Activated gamma-delta T cell treated with anti-CD3 and anti-CD28 coated beads, Interleukin-2, amount 50 U/mL, for 16 hours (primary cell): Measurements from ENCODE around the gene BDKRB1.

ENCODE experiments used
- DNase-seq: peaks from one replicate; pipeline ENCODE4 v3.0.0-alpha.2; 2020; ENCODE audit warnings: low read depth

BDKRB1 gene

GRCh38 chr14:96281486-96281885, 25.5 kb downstream of the BDKRB1 start:
- DNase-seq = no peak

- DNase-seq = no peak
These were observed 28.0 kb downstream of the BDKRB1 start for GRCh38 chr14:96284008-96284407.

DNA sequence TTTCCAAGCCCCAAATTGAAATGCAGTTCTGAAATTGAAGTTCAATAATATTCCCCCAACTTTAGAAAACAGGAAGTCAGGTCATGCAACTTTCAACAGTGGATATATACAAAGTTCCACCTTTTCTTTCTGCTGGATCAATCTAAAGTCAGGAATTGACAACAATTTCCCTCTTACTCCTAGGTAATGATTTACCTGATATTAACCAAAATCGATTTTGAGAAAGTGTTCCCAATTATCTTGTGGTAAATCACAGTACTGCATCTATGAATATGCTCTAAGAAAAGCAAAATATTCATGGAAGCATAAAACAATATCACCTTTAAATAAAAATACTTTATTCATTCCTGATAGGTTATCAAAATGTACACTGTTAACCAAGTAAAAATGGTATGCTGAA, 28.4 kb downstream of the BDKRB1 start:
- no peak for DNase-seq

- DNase-seq = no peak
These were observed 29.7 kb downstream of the BDKRB1 start for GRCh38 chr14:96285667-96286066.

- DNase-seq = no peak
These were observed 30.2 kb downstream of the BDKRB1 start for GRCh38 chr14:96286251-96286650.

DNA sequence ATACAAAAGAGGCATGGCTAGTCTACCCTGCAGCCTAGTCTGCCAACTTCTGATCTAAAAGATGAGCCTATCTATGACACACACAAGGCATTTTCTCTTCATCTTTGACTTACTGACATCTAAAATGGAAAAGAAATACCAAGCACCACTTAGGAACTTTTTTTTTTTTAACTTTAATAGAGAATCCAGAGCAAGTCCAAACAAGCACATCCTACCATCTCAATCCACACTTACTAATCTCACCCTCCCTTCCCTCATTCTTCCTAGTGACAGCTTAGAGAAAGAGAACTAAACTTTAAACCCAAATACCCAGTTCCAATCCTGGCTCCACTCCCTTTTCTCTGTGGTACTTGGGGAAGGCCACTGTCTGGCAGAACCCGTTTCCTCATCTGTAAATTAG, 31.8 kb downstream of the BDKRB1 start:
- DNase-seq = no peak

DNA sequence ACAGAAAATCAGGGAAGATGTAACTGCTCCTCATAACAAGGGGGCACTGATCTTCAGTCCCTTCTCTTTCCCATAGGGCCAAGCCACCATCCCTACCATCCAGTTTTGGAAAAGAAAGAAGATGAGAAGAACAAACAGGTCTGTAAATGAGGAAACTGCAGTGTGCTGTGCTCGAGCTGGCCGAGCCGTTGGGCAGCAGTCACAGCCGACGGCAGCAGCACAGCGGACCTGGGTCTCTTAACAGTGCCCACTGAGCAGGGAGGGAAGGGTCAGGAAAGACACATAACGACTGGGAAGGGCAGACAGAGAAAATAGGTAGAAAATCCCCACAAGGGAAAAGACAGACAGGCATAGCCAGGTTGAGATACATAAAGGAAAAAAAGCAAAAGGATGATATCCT, 38.2 kb downstream of the BDKRB1 start:
- no peak for DNase-seq

- DNase-seq = no peak
These were observed 41.0 kb downstream of the BDKRB1 start for GRCh38 chr14:96297000-96297399.

GRCh38 chr14:96297997-96298515, 42.0 kb downstream of the BDKRB1 start:
- DNase-seq = no peak

- no peak for DNase-seq
These were observed 43.4 kb downstream of the BDKRB1 start for GRCh38 chr14:96299441-96299840.

GRCh38 chr14:96303981-96304380, 48.0 kb downstream of the BDKRB1 start:
- no peak for DNase-seq

DNA sequence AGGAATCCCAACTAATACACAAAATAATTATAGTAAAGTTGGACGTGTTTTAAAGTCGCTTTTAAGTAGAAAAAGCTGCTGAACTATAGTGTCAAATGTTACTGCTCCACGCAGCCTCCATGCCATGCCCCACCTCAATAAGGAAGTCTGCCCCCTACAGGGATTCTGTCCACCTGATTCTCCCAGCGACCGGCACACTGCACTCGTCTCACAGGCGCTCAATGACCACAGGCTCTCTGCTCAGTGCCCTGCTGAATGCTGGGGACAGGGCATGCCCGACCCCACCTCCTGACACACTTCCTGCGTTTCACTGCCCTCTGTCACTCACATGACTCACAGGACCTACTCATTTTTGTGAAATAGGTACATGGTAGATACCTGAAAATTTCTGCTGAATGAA, 48.9 kb downstream of the BDKRB1 start:
- DNase-seq = no peak

- no peak for DNase-seq
These were observed 51.4 kb downstream of the BDKRB1 start for GRCh38 chr14:96307434-96307833.

- no peak for DNase-seq
These were observed 53.3 kb downstream of the BDKRB1 start for GRCh38 chr14:96309133-96309895.

DNA sequence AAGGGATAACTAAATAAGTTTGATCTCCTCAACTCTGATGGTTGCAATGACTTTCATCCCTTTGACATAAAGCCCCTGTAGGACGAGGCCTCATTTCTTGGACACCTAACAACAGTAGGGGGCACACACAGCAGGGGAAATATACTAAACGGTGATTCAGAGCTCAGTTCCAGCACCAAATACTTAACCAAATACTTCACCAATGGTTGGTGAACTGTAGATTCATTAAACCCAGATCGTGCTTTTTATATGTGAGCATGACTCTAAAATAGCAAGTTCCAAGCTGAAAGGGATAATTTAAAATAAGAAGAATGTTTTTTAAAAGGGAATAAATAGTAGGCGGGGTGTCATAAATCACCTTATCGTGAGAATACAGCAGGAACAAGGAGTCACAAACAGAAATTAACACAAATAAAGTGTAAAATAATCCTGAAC, 53.9 kb downstream of the BDKRB1 start:
- DNase-seq = no peak

- DNase-seq = no peak
These were observed 54.9 kb downstream of the BDKRB1 start for GRCh38 chr14:96310906-96311305.
